GF-D8 (cell line): ENCODE results near the gene USP50.
"Not testable (repeated sequence)": the region's sequence is repeated elsewhere in the genome, so short reads cannot be mapped to it uniquely, and the experiment has no call there.

ENCODE experiments used
- DNase-seq: peaks from one replicate; lab custom pipeline; 2025; lab: John Stamatoyannopoulos, UW

The USP50 gene

GRCh38 chr15:50503144-50503543 lies 43.3 kb downstream of the USP50 start:
- DNase-seq = no peak

GRCh38 chr15:50501815-50502214 lies 44.7 kb downstream of the USP50 start:
- DNase-seq = no peak

GRCh38 chr15:50500352-50500751 lies 46.1 kb downstream of the USP50 start:
- no peak for DNase-seq

GRCh38 chr15:50496692-50497091 lies 49.8 kb downstream of the USP50 start:
- no peak for DNase-seq

- not testable (repeated sequence) for DNase-seq
Measured at GRCh38 chr15:50494547-50494946, 51.9 kb downstream of the USP50 start.

GRCh38 chr15:50493625-50494024 lies 52.8 kb downstream of the USP50 start:
- DNase-seq = no peak

GRCh38 chr15:50487287-50487686 lies 59.2 kb downstream of the USP50 start:
- no peak for DNase-seq

- DNase-seq = no peak
Measured at GRCh38 chr15:50485389-50485788, 61.1 kb downstream of the USP50 start.

GRCh38 chr15:50484781-50485180 lies 61.7 kb downstream of the USP50 start:
- no peak for DNase-seq

GRCh38 chr15:50476143-50476542 lies 70.3 kb downstream of the USP50 start:
- no peak for DNase-seq

- DNase-seq = no peak
Measured at GRCh38 chr15:50471072-50471471, 75.4 kb downstream of the USP50 start.

- no peak for DNase-seq
Measured at GRCh38 chr15:50463423-50464358, 82.8 kb downstream of the USP50 start.

GRCh38 chr15:50458348-50459112 lies 87.9 kb downstream of the USP50 start:
- no peak for DNase-seq

- no peak for DNase-seq
Measured at GRCh38 chr15:50452927-50453326, 93.5 kb downstream of the USP50 start.
